Activated gamma-delta T cell (primary cell): ENCODE results near the gene SGPP1.
"Not testable (repeated sequence)": the region's sequence is repeated elsewhere in the genome, so short reads cannot be mapped to it uniquely, and the experiment has no call there.

Experiments
- DNase-seq: peaks from one replicate; lab custom pipeline; 2025; lab: John Stamatoyannopoulos, UW

SGPP1 gene

GRCh38 chr14:63636094-63636635, 91.7 kb downstream of the SGPP1 start:
- not testable (repeated sequence) for DNase-seq
